ENCODE measurements around the gene ERBB4. TPM values are rescaled to one million over a fixed set of nuclear protein-coding genes. Genes with fewer than 3 reads are reported as not detected.

The ERBB4 gene
- total RNA-seq, 6 donors from 2014 or later = 3.3 to 24.2 (median 11.7) TPM

- no peaks in the 10 kb centered on the region for H3K27me3 ChIP-seq
- no peaks in the 10 kb centered on the region for H3K36me3 ChIP-seq
- ATAC-seq (ENCODE audit: low FRiP score in 2 of 2) (no peak), DNase-seq (no peak)
- H3K4me1 ChIP-seq = no peaks in the 10 kb centered on the region
- TF ChIP-seq POLR2AphosphoS5 (IDR thresholded peaks at IDR 0.05) (no peak), POLR2A (IDR thresholded peaks at IDR 0.05) (no peak)
- no peak overlapping the region for H3K4me3 ChIP-seq
- H3K27ac ChIP-seq = no peak overlapping the region
- H3K9me3 ChIP-seq = no peaks in the 10 kb centered on the region
- WGBS, 2 donors = 76% methylated on average over 1 of the region's 1 CpG
Observed at GRCh38 chr2:211934811-211935210, 603.8 kb downstream of the ERBB4 start.

GRCh38 chr2:211931314-211931713, 607.3 kb downstream of the ERBB4 start:
- ATAC-seq (ENCODE audit: low FRiP score in 2 of 2) = no peak
- H3K27me3 ChIP-seq = no peaks in the 10 kb centered on the region
- no peak overlapping the region for H3K4me3 ChIP-seq
- no peak overlapping the region for H3K27ac ChIP-seq
- no peaks in the 10 kb centered on the region for H3K4me1 ChIP-seq
- H3K9me3 ChIP-seq = no peaks in the 10 kb centered on the region
- no peak for TF ChIP-seq POLR2AphosphoS5 (IDR thresholded peaks at IDR 0.05)
- no peak for TF ChIP-seq CTCF (IDR thresholded peaks at IDR 0.05)
- no peak for TF ChIP-seq EP300 (IDR thresholded peaks at IDR 0.05)
- no peak for TF ChIP-seq POLR2A (IDR thresholded peaks at IDR 0.05)
- H3K36me3 ChIP-seq = no peaks in the 10 kb centered on the region
- no peak for DNase-seq
- 35 to 54% methylated on average over 3 of the region's 3 CpGs for WGBS, 2 donors

- no peak overlapping the region for H3K4me3 ChIP-seq
- H3K36me3 ChIP-seq = no peaks in the 10 kb centered on the region
- TF ChIP-seq CTCF (IDR thresholded peaks at IDR 0.05) (no peak), POLR2A (IDR thresholded peaks at IDR 0.05) (no peak), EP300 (IDR thresholded peaks at IDR 0.05) (no peak), POLR2AphosphoS5 (IDR thresholded peaks at IDR 0.05) (no peak)
- no peaks in the 10 kb centered on the region for H3K4me1 ChIP-seq
- no peak overlapping the region for H3K27ac ChIP-seq
- 37 to 40% methylated on average over 4 of the region's 4 CpGs for WGBS, 2 donors
- no peaks in the 10 kb centered on the region for H3K9me3 ChIP-seq
- no peak for ATAC-seq (ENCODE audit: low FRiP score in 2 of 2)
- no peaks in the 10 kb centered on the region for H3K27me3 ChIP-seq
- no peak for DNase-seq
Observed at GRCh38 chr2:211930331-211930730, 608.3 kb downstream of the ERBB4 start.

GRCh38 chr2:211928201-211928600, 610.4 kb downstream of the ERBB4 start:
- no peak for ATAC-seq (ENCODE audit: low FRiP score in 2 of 2)
- H3K4me1 ChIP-seq = no peaks in the 10 kb centered on the region
- no peaks in the 10 kb centered on the region for H3K36me3 ChIP-seq
- H3K4me3 ChIP-seq = no peak overlapping the region
- H3K27ac ChIP-seq = no peak overlapping the region
- no peak for DNase-seq
- no peaks in the 10 kb centered on the region for H3K9me3 ChIP-seq
- no peaks in the 10 kb centered on the region for H3K27me3 ChIP-seq
- no peak for TF ChIP-seq CTCF (IDR thresholded peaks at IDR 0.05)
- no peak for TF ChIP-seq POLR2A (IDR thresholded peaks at IDR 0.05)
- TF ChIP-seq EP300 (IDR thresholded peaks at IDR 0.05) = no peak
- TF ChIP-seq POLR2AphosphoS5 (IDR thresholded peaks at IDR 0.05) = no peak
- 60 to 71% methylated on average over 8 of the region's 8 CpGs for WGBS, 2 donors

DNA sequence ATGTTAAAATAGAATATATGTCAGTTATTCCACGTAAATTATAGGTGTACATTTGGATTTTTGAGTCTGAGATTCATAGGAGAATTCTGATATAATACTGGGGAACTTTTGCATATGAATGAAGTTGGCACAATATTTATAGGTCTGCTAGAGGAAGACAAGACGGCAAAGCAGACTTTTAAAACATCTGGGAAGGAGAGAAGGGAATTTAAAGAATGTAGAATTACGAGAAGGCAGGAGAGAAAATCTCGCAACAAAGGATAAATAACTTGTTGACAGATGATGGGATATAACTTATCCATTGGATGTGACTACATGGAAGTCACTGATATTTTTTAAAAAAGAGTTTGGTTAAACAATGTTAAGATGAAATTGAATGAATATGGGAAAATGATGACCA, 615.6 kb downstream of the ERBB4 start:
- Histone ChIP-seq H3K9me3 (no peaks in the 10 kb centered on the region), H3K27ac (no peak overlapping the region), H3K36me3 (no peaks in the 10 kb centered on the region), H3K4me1 (no peaks in the 10 kb centered on the region), H3K27me3 (no peaks in the 10 kb centered on the region), H3K4me3 (no peak overlapping the region)
- ATAC-seq (ENCODE audit: low FRiP score in 2 of 2) = no peak
- no peak for DNase-seq
- TF ChIP-seq POLR2A (IDR thresholded peaks at IDR 0.05) = no peak
- no peak for TF ChIP-seq CTCF (IDR thresholded peaks at IDR 0.05)
- no peak for TF ChIP-seq EP300 (IDR thresholded peaks at IDR 0.05)
- TF ChIP-seq POLR2AphosphoS5 (IDR thresholded peaks at IDR 0.05) = no peak
- WGBS, 2 donors = 51 to 70% methylated on average over 4 of the region's 4 CpGs
